WTC11 (cell line): Measurements from ENCODE around the gene ZNF491. TPM values are rescaled to one million over a fixed set of nuclear protein-coding genes. Genes with fewer than 3 reads are reported as not detected.

ENCODE experiments used
- ATAC-seq: fragments of 200-7000 bp; cut with Tn5 transposase; 2 replicates; pipeline ENCODE4 v1.10.0; 2021; ENCODE audit warnings: mild to moderate bottlenecking, moderate library complexity
- CTCF ChIA-PET: fragments of 300-600 bp; sonication (Branson Sonifier 250); formaldehyde crosslinking; loops from one replicate; lab custom pipeline; 2021; ENCODE audit warnings: antibody characterized with exemption; lab: Charles Lee
- POLR2A ChIA-PET: fragments of 350-600 bp; sonication (Branson Sonifier 250); formaldehyde crosslinking; loops from one replicate; lab custom pipeline; 2021; ENCODE audit warnings: antibody characterized with exemption; lab: Charles Lee
- DNase-seq: peaks from one replicate; pipeline ENCODE4 v3.0.0; 2021; ENCODE audit warnings: low spot score
- H3K27ac Mint-ChIP-seq: 2 replicates; pipeline ENCODE4 v1.8.0; 2021; ENCODE audit warnings: mixed read lengths
- H3K27me3 Mint-ChIP-seq: 2 replicates; pipeline ENCODE4 v1.8.0; 2021; ENCODE audit warnings: low read depth, mild to moderate bottlenecking, moderate library complexity, mixed read lengths
- H3K36me3 Mint-ChIP-seq: 2 replicates; pipeline ENCODE4 v1.8.0; 2021; ENCODE audit warnings: mixed read lengths
- H3K4me1 Mint-ChIP-seq: 2 replicates; pipeline ENCODE4 v1.8.0; 2022; ENCODE audit warnings: mixed read lengths
- H3K4me3 Mint-ChIP-seq: 2 replicates; pipeline ENCODE4 v1.8.0; 2021; ENCODE audit warnings: mild to moderate bottlenecking, moderate library complexity, mixed read lengths
- H3K9me3 Mint-ChIP-seq: 2 replicates; pipeline ENCODE4 v1.8.0; 2021; ENCODE audit warnings: mixed read lengths
- ATF1 ChIP-seq: sonication (generic); formaldehyde crosslinking; IDR thresholded peaks from 2 replicates; pipeline ENCODE4 v1.8.1; 2023; ENCODE audit warnings: mild to moderate bottlenecking, moderate library complexity, missing genetic modification reagents
- ELF4 ChIP-seq: sonication (generic); formaldehyde crosslinking; IDR thresholded peaks from 2 replicates; pipeline ENCODE4 v1.8.1; 2022; ENCODE audit warnings: low read depth, mild to moderate bottlenecking, moderate library complexity, missing genetic modification reagents
- HMGA2 ChIP-seq: fragments of 250-450 bp; sonication (Bioruptor Pico); IDR thresholded peaks from 2 replicates; pipeline ENCODE4 v1.4.0; 2021; ENCODE audit warnings: mild to moderate bottlenecking, moderate library complexity
- MYBL2 ChIP-seq: sonication (generic); formaldehyde crosslinking; IDR thresholded peaks from 2 replicates; pipeline ENCODE4 v1.8.1; 2023; ENCODE audit warnings: mild to moderate bottlenecking, moderate library complexity, missing genetic modification reagents
- NFYB ChIP-seq: sonication (generic); formaldehyde crosslinking; conservative IDR thresholded peaks from 2 replicates; pipeline ENCODE4 v1.8.0; 2022; ENCODE audit warnings: low read depth, missing genetic modification reagents
- PRRX2 ChIP-seq: fragments of 250-450 bp; sonication (Bioruptor Pico); IDR thresholded peaks from 2 replicates; pipeline ENCODE4 v1.8.0; 2021; ENCODE audit warnings: mild to moderate bottlenecking
- RORB ChIP-seq: fragments of 250-450 bp; sonication (Bioruptor Pico); IDR thresholded peaks from 2 replicates; pipeline ENCODE4 v1.9.0; 2021; ENCODE audit warnings: mild to moderate bottlenecking
- STAT6 ChIP-seq: sonication (generic); formaldehyde crosslinking; conservative IDR thresholded peaks from 2 replicates; pipeline ENCODE4 v1.8.1; 2023; ENCODE audit warnings: mild to moderate bottlenecking, low read depth, missing genetic modification reagents, moderate library complexity
- ZBTB43 ChIP-seq: sonication (generic); formaldehyde crosslinking; IDR thresholded peaks from 2 replicates; pipeline ENCODE4 v1.8.1; 2023; ENCODE audit warnings: mild to moderate bottlenecking, missing genetic modification reagents
- ZNF219 ChIP-seq: sonication (generic); formaldehyde crosslinking; IDR thresholded peaks from 2 replicates; pipeline ENCODE4 v1.8.0; 2023; ENCODE audit warnings: missing genetic modification reagents, mild to moderate bottlenecking, borderline replicate concordance
- ZNF532 ChIP-seq: fragments of 250-450 bp; sonication (Bioruptor Pico); IDR thresholded peaks from 2 replicates; pipeline ENCODE4 v1.9.0; 2021; ENCODE audit warnings: mild to moderate bottlenecking, borderline replicate concordance
- total RNA-seq: library from RNA; stranded (reverse); gene quantifications from 3 replicates; pipeline ENCODE4 v1.2.3, GENCODE V29; 2021
- TF ChIP-seq, protein P1 (sequence below): sonication (generic); formaldehyde crosslinking; IDR thresholded peaks from 2 replicates; pipeline ENCODE4 v1.8.1; 2023; ENCODE audit warnings: mild to moderate bottlenecking, moderate library complexity, missing genetic modification reagents
- TF ChIP-seq, protein P2 (sequence below): sonication (generic); formaldehyde crosslinking; IDR thresholded peaks from 2 replicates; pipeline ENCODE4 v1.8.0; 2022; ENCODE audit warnings: missing genetic modification reagents
- TF ChIP-seq, protein P3 (sequence below): sonication (generic); formaldehyde crosslinking; IDR thresholded peaks from 2 replicates; pipeline ENCODE4 v1.8.0; 2022; ENCODE audit warnings: mild to moderate bottlenecking, missing genetic modification reagents
- TF ChIP-seq, protein P4 (sequence below): fragments of 250-450 bp; sonication (Bioruptor Pico); IDR thresholded peaks from 2 replicates; pipeline ENCODE4 v2.1.2; 2022; ENCODE audit warnings: mild to moderate bottlenecking, moderate library complexity

Gene ZNF491
- total RNA-seq, 1 experiment from 2014 or later: 2.1 TPM

- Mint-ChIP-seq H3K27me3 (peaks cover 46% of the 10 kb centered on the region), H3K4me1 (no peaks in the 10 kb centered on the region), H3K27ac (no peak overlapping the region), H3K9me3 (peaks cover 38% of the 10 kb centered on the region), H3K36me3 (peaks cover 26% of the 10 kb centered on the region), H3K4me3 (no peak overlapping the region)
- DNase-seq: no peak
- ChIA-PET CTCF (no interaction called here), POLR2A (no interaction called here)
- TF ChIP-seq NFYB (CRISPR knock-in tag) (no peak), ZNF219 (CRISPR knock-in tag) (no peak), ZNF532 (CRISPR knock-in tag) (no peak), PRRX2 (CRISPR knock-in tag) (no peak), STAT6 (CRISPR knock-in tag) (no peak), MYBL2 (CRISPR knock-in tag) (no peak), ZBTB43 (no peak), RORB (no peak), ELF4 (CRISPR knock-in tag) (no peak), HMGA2 (CRISPR knock-in tag) (no peak), ATF1 (no peak)
- TF ChIP-seq, protein P1, sequence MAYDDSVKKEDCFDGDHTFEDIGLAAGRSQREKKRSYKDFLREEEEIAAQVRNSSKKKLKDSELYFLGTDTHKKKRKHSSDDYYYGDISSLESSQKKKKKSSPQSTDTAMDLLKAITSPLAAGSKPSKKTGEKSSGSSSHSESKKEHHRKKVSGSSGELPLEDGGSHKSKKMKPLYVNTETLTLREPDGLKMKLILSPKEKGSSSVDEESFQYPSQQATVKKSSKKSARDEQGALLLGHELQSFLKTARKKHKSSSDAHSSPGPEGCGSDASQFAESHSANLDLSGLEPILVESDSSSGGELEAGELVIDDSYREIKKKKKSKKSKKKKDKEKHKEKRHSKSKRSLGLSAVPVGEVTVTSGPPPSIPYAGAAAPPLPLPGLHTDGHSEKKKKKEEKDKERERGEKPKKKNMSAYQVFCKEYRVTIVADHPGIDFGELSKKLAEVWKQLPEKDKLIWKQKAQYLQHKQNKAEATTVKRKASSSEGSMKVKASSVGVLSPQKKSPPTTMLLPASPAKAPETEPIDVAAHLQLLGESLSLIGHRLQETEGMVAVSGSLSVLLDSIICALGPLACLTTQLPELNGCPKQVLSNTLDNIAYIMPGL (CRISPR knock-in tag): no peak
- TF ChIP-seq, protein P2, sequence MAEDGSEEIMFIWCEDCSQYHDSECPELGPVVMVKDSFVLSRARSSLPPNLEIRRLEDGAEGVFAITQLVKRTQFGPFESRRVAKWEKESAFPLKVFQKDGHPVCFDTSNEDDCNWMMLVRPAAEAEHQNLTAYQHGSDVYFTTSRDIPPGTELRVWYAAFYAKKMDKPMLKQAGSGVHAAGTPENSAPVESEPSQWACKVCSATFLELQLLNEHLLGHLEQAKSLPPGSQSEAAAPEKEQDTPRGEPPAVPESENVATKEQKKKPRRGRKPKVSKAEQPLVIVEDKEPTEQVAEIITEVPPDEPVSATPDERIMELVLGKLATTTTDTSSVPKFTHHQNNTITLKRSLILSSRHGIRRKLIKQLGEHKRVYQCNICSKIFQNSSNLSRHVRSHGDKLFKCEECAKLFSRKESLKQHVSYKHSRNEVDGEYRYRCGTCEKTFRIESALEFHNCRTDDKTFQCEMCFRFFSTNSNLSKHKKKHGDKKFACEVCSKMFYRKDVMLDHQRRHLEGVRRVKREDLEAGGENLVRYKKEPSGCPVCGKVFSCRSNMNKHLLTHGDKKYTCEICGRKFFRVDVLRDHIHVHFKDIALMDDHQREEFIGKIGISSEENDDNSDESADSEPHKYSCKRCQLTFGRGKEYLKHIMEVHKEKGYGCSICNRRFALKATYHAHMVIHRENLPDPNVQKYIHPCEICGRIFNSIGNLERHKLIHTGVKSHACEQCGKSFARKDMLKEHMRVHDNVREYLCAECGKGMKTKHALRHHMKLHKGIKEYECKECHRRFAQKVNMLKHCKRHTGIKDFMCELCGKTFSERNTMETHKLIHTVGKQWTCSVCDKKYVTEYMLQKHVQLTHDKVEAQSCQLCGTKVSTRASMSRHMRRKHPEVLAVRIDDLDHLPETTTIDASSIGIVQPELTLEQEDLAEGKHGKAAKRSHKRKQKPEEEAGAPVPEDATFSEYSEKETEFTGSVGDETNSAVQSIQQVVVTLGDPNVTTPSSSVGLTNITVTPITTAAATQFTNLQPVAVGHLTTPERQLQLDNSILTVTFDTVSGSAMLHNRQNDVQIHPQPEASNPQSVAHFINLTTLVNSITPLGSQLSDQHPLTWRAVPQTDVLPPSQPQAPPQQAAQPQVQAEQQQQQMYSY (CRISPR knock-in tag): no peak
- TF ChIP-seq, protein P3, sequence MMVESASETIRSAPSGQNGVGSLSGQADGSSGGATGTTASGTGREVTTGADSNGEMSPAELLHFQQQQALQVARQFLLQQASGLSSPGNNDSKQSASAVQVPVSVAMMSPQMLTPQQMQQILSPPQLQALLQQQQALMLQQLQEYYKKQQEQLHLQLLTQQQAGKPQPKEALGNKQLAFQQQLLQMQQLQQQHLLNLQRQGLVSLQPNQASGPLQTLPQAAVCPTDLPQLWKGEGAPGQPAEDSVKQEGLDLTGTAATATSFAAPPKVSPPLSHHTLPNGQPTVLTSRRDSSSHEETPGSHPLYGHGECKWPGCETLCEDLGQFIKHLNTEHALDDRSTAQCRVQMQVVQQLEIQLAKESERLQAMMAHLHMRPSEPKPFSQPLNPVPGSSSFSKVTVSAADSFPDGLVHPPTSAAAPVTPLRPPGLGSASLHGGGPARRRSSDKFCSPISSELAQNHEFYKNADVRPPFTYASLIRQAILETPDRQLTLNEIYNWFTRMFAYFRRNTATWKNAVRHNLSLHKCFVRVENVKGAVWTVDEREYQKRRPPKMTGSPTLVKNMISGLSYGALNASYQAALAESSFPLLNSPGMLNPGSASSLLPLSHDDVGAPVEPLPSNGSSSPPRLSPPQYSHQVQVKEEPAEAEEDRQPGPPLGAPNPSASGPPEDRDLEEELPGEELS (CRISPR knock-in tag): no peak
- TF ChIP-seq, protein P4, sequence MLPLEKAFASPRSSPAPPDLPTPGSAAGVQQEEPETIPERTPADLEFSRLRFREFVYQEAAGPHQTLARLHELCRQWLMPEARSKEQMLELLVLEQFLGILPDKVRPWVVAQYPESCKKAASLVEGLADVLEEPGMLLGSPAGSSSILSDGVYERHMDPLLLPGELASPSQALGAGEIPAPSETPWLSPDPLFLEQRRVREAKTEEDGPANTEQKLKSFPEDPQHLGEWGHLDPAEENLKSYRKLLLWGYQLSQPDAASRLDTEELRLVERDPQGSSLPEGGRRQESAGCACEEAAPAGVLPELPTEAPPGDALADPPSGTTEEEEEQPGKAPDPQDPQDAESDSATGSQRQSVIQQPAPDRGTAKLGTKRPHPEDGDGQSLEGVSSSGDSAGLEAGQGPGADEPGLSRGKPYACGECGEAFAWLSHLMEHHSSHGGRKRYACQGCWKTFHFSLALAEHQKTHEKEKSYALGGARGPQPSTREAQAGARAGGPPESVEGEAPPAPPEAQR: no peak
- ATAC-seq: no peak
Measured at GRCh38 chr19:11806354-11807098, 8.2 kb downstream of the ZNF491 start.
